HEK293T (cell line): ENCODE results near the gene TSNAX.

ENCODE experiments used
- ARNT ChIP-seq: fragments of 450-650 bp; IDR thresholded peaks from 2 replicates; pipeline ENCODE4 v1.6.1; 2017; ENCODE audit warnings: mild to moderate bottlenecking
- ELF4 ChIP-seq: fragments of 450-650 bp; IDR thresholded peaks from 2 replicates; pipeline ENCODE4 v1.6.1; 2017; ENCODE audit warnings: antibody characterized with exemption
- FOXA1 ChIP-seq: fragments of 450-650 bp; IDR thresholded peaks from 2 replicates; pipeline ENCODE4 v1.6.1; 2016; ENCODE audit warnings: mild to moderate bottlenecking
- FOXK2 ChIP-seq: fragments of 450-650 bp; IDR thresholded peaks from 2 replicates; pipeline ENCODE4 v1.6.1; 2016; ENCODE audit warnings: mild to moderate bottlenecking
- SP1 ChIP-seq: fragments of 450-650 bp; IDR thresholded peaks from 2 replicates; pipeline ENCODE4 v1.6.1; 2017

GRCh38 chr1:231546693-231547092 is 18.2 kb downstream of the TSNAX start:
- TF ChIP-seq ARNT (no peak), SP1 (no peak), FOXK2 (no peak), ELF4 (no peak), FOXA1 (no peak)
